KOPT-K1 (cell line): ENCODE measurements around the gene PHYHD1.

Experiments used
- H3K27ac ChIP-seq: fragments of 200-600 bp; sonication (generic); 2 replicates; pipeline ENCODE4 v1.5.1; 2016; ENCODE audit warnings: antibody characterized with exemption, mild to moderate bottlenecking, low read depth, low read length; ENCODE audit not compliant: poor library complexity, severe bottlenecking
- H3K36me3 ChIP-seq: fragments of 200-600 bp; sonication (generic); 2 replicates; pipeline ENCODE4 v1.5.1; 2017; ENCODE audit warnings: antibody characterized with exemption, mild to moderate bottlenecking, low read length, moderate library complexity; ENCODE audit not compliant: insufficient read depth
- H3K9me3 ChIP-seq: fragments of 200-600 bp; sonication (generic); 2 replicates; pipeline ENCODE4 v1.5.1; 2017; ENCODE audit warnings: antibody characterized with exemption, low read length, mild to moderate bottlenecking; ENCODE audit not compliant: insufficient read depth, poor library complexity, severe bottlenecking

The PHYHD1 gene

DNA sequence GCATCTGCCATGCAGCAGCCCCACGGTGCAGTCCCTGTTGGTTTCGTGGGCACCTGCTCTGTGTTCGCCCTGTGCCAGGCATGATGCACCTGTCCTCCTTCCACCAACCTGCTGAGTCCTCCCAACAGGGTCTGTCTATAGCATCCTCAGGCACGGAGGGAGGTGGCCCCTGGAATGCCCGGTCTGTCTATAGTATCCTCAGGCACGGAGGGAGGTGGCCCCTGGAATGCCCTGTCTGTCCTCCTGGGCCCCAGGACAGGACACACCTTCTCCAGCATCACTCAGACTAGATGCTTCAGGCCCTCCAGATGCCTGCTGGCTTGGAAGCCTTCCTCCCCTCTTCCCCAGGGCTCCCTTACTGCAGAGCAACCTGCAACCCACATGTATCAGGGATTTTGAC is 9.9 kb upstream of the PHYHD1 start:
- H3K36me3 ChIP-seq, result peaks cover 70% of the 10 kb centered on the region
- no peak overlapping the region for H3K27ac ChIP-seq
- no peaks in the 10 kb centered on the region for H3K9me3 ChIP-seq

DNA sequence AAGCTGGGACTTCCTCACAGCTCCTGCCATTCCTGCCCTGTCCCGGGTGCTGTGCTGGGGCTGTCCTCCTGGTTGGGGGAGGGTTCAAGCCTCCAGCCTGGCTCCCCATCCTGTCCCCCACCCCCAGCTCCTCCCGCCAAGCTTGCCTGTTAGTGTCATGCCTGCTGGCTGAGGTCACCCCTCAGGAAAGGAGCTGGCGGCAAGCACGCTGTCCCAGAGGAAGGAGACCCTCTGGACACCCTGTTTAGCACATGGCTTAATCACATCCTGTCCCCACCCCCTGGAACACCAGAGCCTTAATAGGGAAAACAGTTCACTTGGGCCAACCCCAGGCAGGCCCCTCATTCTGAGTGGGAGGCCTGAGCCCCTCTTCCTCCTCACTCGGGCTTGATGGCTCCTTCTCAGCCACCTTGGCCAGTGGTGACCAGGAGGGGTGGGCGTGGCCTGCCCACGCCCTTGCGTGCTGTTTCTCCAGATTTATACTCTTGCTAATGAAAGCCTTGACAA is 9.2 kb upstream of the PHYHD1 start:
- H3K9me3 ChIP-seq, result no peaks in the 10 kb centered on the region
- H3K36me3 ChIP-seq, result peaks cover 75% of the 10 kb centered on the region
- no peak overlapping the region for H3K27ac ChIP-seq

- peaks cover 73% of the 10 kb centered on the region for H3K36me3 ChIP-seq
- H3K9me3 ChIP-seq, result no peaks in the 10 kb centered on the region
- no peak overlapping the region for H3K27ac ChIP-seq
Measured at GRCh38 chr9:128912270-128912853, 8.4 kb upstream of the PHYHD1 start.

GRCh38 chr9:128913048-128913900 is 7.5 kb upstream of the PHYHD1 start:
- Histone ChIP-seq H3K9me3 (no peaks in the 10 kb centered on the region), H3K36me3 (peaks cover 73% of the 10 kb centered on the region), H3K27ac (no peak overlapping the region)

- Histone ChIP-seq H3K27ac (no peak overlapping the region), H3K36me3 (peaks cover 65% of the 10 kb centered on the region), H3K9me3 (no peaks in the 10 kb centered on the region)
Measured at GRCh38 chr9:128913995-128914772, 6.6 kb upstream of the PHYHD1 start.

- H3K27ac ChIP-seq, result no peak overlapping the region
- no peaks in the 10 kb centered on the region for H3K9me3 ChIP-seq
- H3K36me3 ChIP-seq, result peaks cover 49% of the 10 kb centered on the region; the same call in 1 of the 2 replicates
Measured at GRCh38 chr9:128916204-128916603, 4.6 kb upstream of the PHYHD1 start.

- Histone ChIP-seq H3K9me3 (no peaks in the 10 kb centered on the region), H3K27ac (no peak overlapping the region), H3K36me3 (peaks cover 48% of the 10 kb centered on the region; the same call in 1 of the 2 replicates)
Measured at GRCh38 chr9:128916745-128917144, 4.0 kb upstream of the PHYHD1 start.

- no peaks in the 10 kb centered on the region for H3K9me3 ChIP-seq
- no peak overlapping the region for H3K27ac ChIP-seq
- peaks cover 42% of the 10 kb centered on the region; the same call in 1 of the 2 replicates for H3K36me3 ChIP-seq
Measured at GRCh38 chr9:128917151-128917849, 3.5 kb upstream of the PHYHD1 start.

- Histone ChIP-seq H3K36me3 (peaks cover 31% of the 10 kb centered on the region; the same call in 1 of the 2 replicates), H3K27ac (no peak overlapping the region), H3K9me3 (no peaks in the 10 kb centered on the region)
Measured at GRCh38 chr9:128918921-128919320, 1.9 kb upstream of the PHYHD1 start.

- no peak overlapping the region for H3K27ac ChIP-seq
- H3K36me3 ChIP-seq, result peaks cover 25% of the 10 kb centered on the region; the same call in 1 of the 2 replicates
- H3K9me3 ChIP-seq, result no peaks in the 10 kb centered on the region
Measured at GRCh38 chr9:128919402-128920089, 1.2 kb upstream of the PHYHD1 start.

DNA sequence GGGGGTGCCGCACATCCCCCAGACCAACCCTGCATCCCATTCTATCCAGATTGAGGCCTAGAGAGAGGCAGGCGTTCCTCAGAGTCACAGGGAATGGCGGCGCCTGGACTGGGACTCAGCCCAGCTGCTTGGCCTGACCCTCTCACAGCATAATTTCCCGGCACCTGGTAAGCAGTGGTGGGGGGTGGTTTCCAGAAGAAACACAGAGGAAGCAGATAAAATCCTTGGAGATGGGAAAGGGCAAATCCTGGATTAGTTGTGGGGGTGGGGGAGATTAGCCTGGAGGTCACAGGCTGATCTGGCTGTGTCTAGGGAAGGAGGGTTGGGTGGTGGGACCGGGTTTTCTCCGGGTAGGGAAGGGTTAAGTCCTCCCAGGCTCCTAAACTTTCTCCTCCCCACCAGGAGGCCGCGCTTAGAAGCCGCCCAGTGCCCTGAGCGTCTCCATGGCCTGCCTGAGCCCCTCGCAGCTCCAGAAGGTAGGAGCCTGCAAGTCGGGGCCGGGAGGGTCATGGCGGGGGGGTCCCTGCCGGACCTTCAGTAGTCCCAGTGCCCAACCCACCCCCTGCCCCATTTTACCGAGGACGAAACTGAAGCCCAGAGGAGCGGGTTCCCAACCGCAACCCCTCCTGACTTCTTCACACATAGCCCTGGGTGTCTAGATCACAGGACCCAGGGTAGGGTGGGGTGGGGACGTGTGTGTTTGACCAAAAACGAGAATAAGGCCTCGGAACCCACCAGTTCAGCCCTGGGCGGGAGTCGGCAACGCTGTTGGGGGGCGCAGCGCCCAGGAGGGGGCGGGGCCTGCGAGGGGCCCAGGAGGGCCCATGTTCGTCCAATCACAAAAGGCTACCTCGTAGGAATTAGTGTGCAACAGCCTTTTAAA is 1.3 kb downstream of the PHYHD1 start:
- Histone ChIP-seq H3K36me3 (peaks cover 12% of the 10 kb centered on the region; the same call in 1 of the 2 replicates), H3K9me3 (no peaks in the 10 kb centered on the region), H3K27ac (no peak overlapping the region)

GRCh38 chr9:128923493-128923883 is 2.7 kb downstream of the PHYHD1 start:
- H3K36me3 ChIP-seq, result no peaks in the 10 kb centered on the region
- no peaks in the 10 kb centered on the region for H3K9me3 ChIP-seq

DNA sequence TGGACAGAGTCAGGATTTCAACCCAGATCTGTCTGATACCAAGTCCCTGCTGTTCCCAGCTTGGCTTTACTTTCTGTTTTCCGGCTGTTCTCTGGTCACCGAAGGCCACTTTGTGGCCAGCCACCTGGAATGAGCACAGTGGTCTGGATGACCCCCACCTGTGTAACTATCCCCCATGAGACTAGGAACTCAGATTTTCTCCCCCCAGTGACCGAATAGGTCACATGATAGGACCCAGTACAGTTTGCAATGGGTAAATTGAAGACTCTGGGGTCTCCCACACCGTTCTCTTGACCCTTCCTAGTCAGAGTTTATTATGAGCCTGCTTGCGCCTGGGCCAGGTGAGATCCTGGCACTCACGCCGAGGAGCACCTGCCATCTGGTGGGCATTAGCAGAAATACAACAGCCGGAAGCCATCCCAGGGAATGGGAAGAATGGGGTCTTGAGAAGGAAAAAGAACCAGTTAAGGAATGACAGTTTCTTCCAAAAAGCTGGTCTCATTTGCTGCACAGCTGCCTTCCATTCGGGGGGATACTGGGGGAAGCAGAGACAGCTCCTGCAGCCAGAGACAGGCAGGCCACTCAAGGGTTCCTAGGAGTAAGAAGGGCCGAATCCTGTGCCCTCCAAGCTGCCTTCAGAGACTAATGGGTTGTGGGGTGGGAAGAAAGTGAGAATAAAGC is 7.1 kb downstream of the PHYHD1 start:
- Histone ChIP-seq H3K36me3 (no peaks in the 10 kb centered on the region), H3K9me3 (no peaks in the 10 kb centered on the region), H3K27ac (no peak overlapping the region)

More at GRCh38 chr9:128923493-128923883, 2.7 kb downstream of the PHYHD1 start:
- no peak overlapping the region for H3K27ac ChIP-seq
